HG02610 (cell line): ENCODE results near the gene PKP1.
A peak's percentile ranks its signal among the peaks of the same experiment; 100 is the strongest.

Experiments used
- ATAC-seq: cut with Tn5 transposase; IDR thresholded peaks from one replicate; pipeline ENCODE4 v1.9.1; 2021; ENCODE audit warnings: mild to moderate bottlenecking, moderate library complexity; ENCODE audit not compliant: unreplicated experiment

PKP1 gene

DNA sequence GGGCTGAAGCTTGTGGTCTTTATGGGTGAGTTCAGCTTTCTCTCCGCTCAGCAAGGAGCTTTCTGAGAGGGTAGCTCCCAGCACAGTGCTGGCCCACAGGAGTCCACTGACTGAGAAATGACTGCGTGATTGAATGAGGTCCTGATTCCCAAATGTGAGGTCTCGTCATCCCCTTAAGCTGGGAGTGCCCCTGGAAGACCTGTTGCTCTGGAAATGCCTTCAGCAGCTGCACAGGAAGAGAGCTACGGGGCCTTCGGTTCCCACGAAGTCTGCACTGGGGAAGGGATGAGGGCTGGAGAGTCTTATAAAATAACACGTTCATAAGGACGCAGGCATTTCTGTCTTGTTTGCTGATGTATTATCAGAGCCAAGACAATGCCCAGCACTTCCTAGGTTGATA lies 80.2 kb downstream of the PKP1 start:
- no peak for ATAC-seq

- ATAC-seq, result no peak
Measured at GRCh38 chr1:201364808-201365105, 81.5 kb downstream of the PKP1 start.

- ATAC-seq, result no peak
Measured at GRCh38 chr1:201365251-201365650, 81.9 kb downstream of the PKP1 start.

GRCh38 chr1:201366696-201367095 lies 83.4 kb downstream of the PKP1 start:
- ATAC-seq, result no peak

DNA sequence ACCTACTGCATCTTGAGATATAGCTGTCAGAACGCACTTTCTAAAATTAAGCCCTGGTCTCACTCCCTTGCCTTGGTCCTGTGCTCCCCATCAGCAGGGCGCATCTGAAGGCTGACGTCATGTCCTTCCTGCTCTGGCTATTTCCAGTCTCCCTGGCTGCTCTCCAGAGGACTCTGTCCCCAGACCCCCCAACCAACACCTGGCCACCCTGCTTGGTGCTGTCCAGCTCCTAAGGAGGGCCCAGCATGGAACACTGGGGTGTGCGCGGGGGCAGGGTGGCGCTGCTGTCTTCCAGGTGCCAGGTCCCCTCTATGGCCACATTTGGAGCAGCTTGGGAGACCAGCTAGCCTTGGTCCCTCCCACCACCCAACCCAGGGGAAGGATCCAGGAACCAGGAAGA lies 85.9 kb downstream of the PKP1 start:
- ATAC-seq, result no peak

DNA sequence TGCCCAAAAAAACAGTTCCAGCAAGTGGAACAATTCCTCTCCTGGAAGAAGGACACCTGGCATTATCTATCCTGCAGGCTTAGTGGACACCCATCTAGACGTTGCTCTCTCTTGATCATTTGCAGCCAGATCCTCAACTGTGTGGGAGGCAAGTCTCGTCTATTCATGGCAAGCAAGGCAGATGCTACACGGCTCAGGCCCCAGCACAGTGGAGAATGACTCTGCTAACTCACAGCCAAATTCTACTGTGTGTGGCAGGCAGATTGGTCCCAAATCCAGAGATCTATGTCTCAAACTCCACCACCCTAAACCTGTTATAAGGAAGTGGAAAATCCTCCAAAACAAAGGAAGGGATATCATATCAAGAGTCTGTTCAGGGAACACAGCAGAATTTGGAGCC lies 87.2 kb downstream of the PKP1 start:
- ATAC-seq, result no peak

DNA sequence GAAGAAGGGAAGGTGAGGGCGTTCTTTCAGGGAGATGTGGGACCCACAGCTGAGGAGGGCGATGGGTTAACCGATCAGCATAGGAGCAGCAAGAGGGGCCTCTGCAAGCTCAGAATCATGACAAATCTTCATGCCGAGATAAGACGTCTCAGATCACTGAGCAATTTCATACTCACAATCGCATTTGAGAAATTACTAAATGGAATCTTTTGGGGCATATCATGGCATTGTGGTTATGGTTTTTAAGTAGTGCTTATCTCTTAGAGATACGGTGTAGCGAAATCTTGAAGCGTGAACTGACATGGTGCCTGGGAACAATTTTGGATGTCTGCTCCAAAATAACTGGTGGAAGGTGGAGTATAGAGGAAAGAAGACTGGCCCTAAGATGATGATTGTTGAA lies 88.0 kb downstream of the PKP1 start:
- ATAC-seq, result no peak

- no peak for ATAC-seq
Measured at GRCh38 chr1:201371792-201372191, 88.5 kb downstream of the PKP1 start.

DNA sequence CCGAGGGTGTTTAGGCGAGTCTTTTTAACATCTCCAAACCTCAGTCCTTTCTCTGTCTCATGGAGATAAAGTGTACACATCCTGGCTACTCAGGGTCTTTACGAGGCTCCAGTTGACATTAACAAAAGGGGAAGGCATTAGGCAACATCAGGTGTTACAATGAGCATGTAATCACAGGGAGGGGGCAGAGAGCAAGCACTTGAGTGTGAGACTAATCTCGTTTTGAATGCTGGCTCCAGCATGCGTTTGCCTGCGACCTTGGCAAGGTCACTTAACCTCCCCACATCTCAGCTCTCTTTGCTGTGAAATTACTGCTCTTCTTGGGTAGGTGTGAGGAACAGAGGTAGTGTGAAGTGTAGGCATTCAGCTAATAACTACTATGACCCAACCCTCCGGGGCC lies 91.1 kb downstream of the PKP1 start:
- ATAC-seq, result no peak

GRCh38 chr1:201375169-201375568 lies 91.9 kb downstream of the PKP1 start:
- ATAC-seq, result no peak

- no peak for ATAC-seq
Measured at GRCh38 chr1:201376107-201376463, 92.8 kb downstream of the PKP1 start.

DNA sequence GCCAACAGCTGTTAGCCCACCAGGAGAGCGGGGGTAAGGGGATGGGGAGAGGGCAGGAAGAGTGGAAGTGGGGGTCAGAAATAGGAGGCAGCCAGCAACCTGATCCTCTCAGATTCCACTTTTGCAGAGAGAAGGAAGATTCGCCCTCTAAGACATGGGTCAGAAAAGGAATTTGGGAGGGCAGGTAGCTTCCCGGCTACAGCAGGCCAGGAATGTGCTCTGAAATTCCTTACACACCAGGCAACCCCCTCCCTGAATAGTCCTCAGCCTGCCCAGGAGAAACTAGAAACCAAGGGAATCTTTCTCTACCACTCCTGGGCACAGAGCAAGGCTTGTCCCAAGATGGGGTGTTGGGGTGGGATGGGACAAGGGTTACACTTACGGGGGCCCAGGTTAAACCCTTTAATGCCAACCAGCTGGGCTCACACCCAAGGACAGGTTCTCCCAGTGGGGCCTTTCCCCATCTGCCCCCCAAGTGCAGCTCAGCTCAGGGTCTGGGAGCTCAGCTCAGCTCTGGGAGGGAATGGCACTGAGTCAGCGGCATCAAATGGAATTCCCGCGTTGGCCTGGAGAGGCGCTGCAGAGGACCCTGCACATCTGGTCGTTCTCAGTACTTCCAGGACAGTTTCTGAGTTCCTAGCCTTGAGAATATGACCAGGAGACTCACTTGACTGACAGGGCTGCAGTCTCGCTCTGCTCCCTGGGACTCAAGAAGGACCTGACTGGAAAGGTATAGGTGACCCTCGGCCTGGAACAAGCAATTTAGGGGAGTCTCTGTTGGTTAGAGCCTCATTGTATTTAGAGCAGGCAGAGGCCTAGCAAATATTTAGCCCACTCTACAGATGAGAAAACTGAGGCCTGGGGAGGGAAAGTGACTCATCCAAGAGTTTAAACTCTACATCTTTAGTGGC lies 93.4 kb downstream of the PKP1 start:
- peak; percentile 51 for ATAC-seq

- ATAC-seq, result no peak
Measured at GRCh38 chr1:201377611-201378092, 94.3 kb downstream of the PKP1 start, which contains the start of gene TNNT2. TSS of gene TNNT2 (minus strand) at chr1:201377680. CDS start at chr1:201373254, 4,426 bp downstream.

- no peak for ATAC-seq
Measured at GRCh38 chr1:201378804-201379203, 95.5 kb downstream of the PKP1 start.

DNA sequence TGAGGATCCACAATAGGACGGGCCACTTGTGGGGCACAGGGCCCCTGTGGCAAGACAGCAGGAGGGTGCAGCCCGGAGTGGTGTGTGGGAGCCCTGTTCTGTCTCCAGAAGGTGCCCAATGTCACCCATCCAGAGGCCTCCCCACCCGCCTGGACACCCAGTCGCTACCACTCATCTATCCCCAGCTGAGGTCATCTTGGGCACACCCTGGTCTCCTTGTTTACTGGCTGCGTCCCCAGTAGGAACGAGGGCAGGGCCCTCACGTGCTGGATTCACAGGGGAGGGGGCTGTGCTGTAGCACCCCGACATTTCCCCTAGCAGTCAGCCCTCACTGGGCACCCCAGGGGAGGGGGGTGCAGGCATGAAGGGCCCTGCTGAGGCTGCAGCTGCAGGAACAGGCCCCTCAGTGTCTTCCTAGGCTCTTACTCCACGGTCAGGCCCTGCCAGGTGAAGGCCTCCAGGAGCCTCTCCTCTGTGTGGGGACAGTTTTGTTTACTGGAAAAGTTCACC lies 96.5 kb downstream of the PKP1 start:
- no peak for ATAC-seq

- no peak for ATAC-seq
Measured at GRCh38 chr1:201381130-201381529, 97.8 kb downstream of the PKP1 start.
